H1 (cell line): ENCODE measurements around the gene DAPK1. TPM values are rescaled to one million over a fixed set of nuclear protein-coding genes. Genes with fewer than 3 reads are reported as not detected.

Source experiments
- CHD7 ChIP-seq: fragments of 300-600 bp; sonication (generic); IDR thresholded peaks from 2 replicates; pipeline ENCODE4 v1.7.1; 2012; ENCODE audit warnings: low read length, moderate library complexity, mild to moderate bottlenecking, inconsistent platforms; ENCODE audit not compliant: insufficient replicate concordance
- CTBP2 ChIP-seq: IDR thresholded peaks from 2 replicates; pipeline ENCODE4 v1.7.0; 2011; ENCODE audit warnings: borderline replicate concordance, mild to moderate bottlenecking, moderate library complexity, mixed read lengths, low read length; ENCODE audit not compliant: insufficient read depth, insufficient read length
- HDAC6 ChIP-seq: IDR thresholded peaks from one replicate; pipeline ENCODE4 v1.7.1; 2012; ENCODE audit warnings: low read depth, mild to moderate bottlenecking, inconsistent platforms, low read length, moderate library complexity
- KDM4A ChIP-seq: IDR thresholded peaks from one replicate; pipeline ENCODE4 v1.7.1; 2012; ENCODE audit warnings: low read depth, mild to moderate bottlenecking, moderate library complexity, low read length, inconsistent platforms; ENCODE audit not compliant: severe bottlenecking
- MAFK ChIP-seq: IDR thresholded peaks from 2 replicates; pipeline ENCODE4 v1.6.1; 2012; ENCODE audit warnings: low read depth, mild to moderate bottlenecking, improper control_type of control experiment, low read length
- RBBP5 ChIP-seq: IDR thresholded peaks from 2 replicates; pipeline ENCODE4 v1.7.1; 2012; ENCODE audit warnings: low read depth, mild to moderate bottlenecking, inconsistent platforms, low read length, moderate library complexity, borderline replicate concordance
- TAF7 ChIP-seq: optimal IDR thresholded peaks from 2 replicates; pipeline ENCODE3; 2011; ENCODE audit warnings: low read depth, mild to moderate bottlenecking, inconsistent platforms, low read length, moderate library complexity, borderline replicate concordance
- polyA plus RNA-seq, 7 experiments: library from polyadenylated mRNA; depleted of rRNA in 3 of 7; stranded (reverse) in 5 of 7; unstranded in 2 of 7; fragments of >200 nt in 5 of 7; fragments of 200-250 nt in 2 of 7; gene quantifications; 1 replicate in 5 of 7; 2 replicates in 1 of 7; 4 replicates in 1 of 7; pipeline versions ENCODE4 v1.2.1 to v1.2.3, GENCODE V29; 2011 to 2013; ENCODE audit warnings: missing spikeins in 2 of 7, mixed read lengths in 2 of 7
- total RNA-seq: library from RNA; stranded (reverse); fragmentation: NEBNext Ultra II Directional; extraction: Animal tissue kit (Norgen Biotek cat#: 25700); gene quantifications from 2 replicates; pipeline ENCODE4 v1.2.1, GENCODE V29; 2021

The DAPK1 gene
- total and polyA plus RNA-seq, 2 of the 8 experiments (the other 6 are each of a cell fraction or from before 2014, with no cell fraction given) = 62.4 to 131 TPM

- TF ChIP-seq CHD7 (no peak), KDM4A (no peak), RBBP5 (no peak), MAFK (no peak), CTBP2 (no peak), TAF7 (no peak), HDAC6 (no peak)
Observed at GRCh38 chr9:87748881-87749280, 251.2 kb downstream of the DAPK1 start (continued).
